IMR-90 (cell line): Measurements from ENCODE around the gene STXBP4. TPM values are rescaled to one million over a fixed set of nuclear protein-coding genes. Genes with fewer than 3 reads are reported as not detected.
A peak's percentile ranks its signal among the peaks of the same experiment; 100 is the strongest.

Experiments
- ATAC-seq: fragments of 200-7000 bp; cut with Tn5 transposase; 2 replicates; pipeline ENCODE4 v1.9.1; 2020; ENCODE audit warnings: low read depth, mild to moderate bottlenecking, moderate library complexity
- BruUV-seq: library from RNA; stranded (reverse); fragments of 400-500 nt; replicated peaks from 2 replicates; lab custom pipeline; 2021; lab: Mats Ljungman, UMichigan
- CTCF ChIA-PET: fragments of 300-600 bp; formaldehyde crosslinking; extraction: SDS; loops from one replicate; lab custom pipeline; 2021; ENCODE audit warnings: antibody characterized with exemption; lab: Yijun Ruan, JAX
- POLR2A ChIA-PET: fragments of 300-600 bp; sonication (Branson Sonifier 250); formaldehyde crosslinking; loops from one replicate; lab custom pipeline; 2022; ENCODE audit warnings: antibody characterized with exemption; ENCODE audit not compliant: unreplicated experiment; lab: Charles Lee
- DNase-seq: peaks from one replicate; pipeline ENCODE4 v3.0.0; 2013
- H2AFZ ChIP-seq: replicated peaks from 2 replicates; pipeline ENCODE3; 2013; ENCODE audit warnings: low read length, mild to moderate bottlenecking; ENCODE audit not compliant: poor library complexity
- H2AK5ac ChIP-seq: 2 replicates; pipeline ENCODE4 v1.6.1; 2013; ENCODE audit warnings: low read depth, low read length, inconsistent platforms
- H2AK9ac ChIP-seq: replicated peaks from 2 replicates; pipeline ENCODE3; 2013; ENCODE audit warnings: mild to moderate bottlenecking, low read depth, low read length, moderate library complexity; ENCODE audit not compliant: poor library complexity
- H2BK120ac ChIP-seq: 2 replicates; pipeline ENCODE4 v1.6.1; 2013; ENCODE audit warnings: low read depth, low read length, inconsistent platforms
- H2BK15ac ChIP-seq: 3 replicates; pipeline ENCODE4 v1.6.1; 2013; ENCODE audit warnings: low read depth, low read length, inconsistent platforms
- H2BK20ac ChIP-seq: 2 replicates; pipeline ENCODE4 v1.6.1; 2013; ENCODE audit warnings: low read depth, mild to moderate bottlenecking, inconsistent platforms, low read length, moderate library complexity
- H2BK5ac ChIP-seq: 2 replicates; pipeline ENCODE4 v1.6.1; 2013; ENCODE audit warnings: mild to moderate bottlenecking, low read depth, low read length, inconsistent platforms; ENCODE audit not compliant: poor library complexity, severe bottlenecking
- H3K14ac ChIP-seq: replicated peaks from 2 replicates; pipeline ENCODE4 v1.6.1; 2013; ENCODE audit warnings: low read depth, low read length, inconsistent platforms
- H3K18ac ChIP-seq: 2 replicates; pipeline ENCODE4 v1.6.1; 2013; ENCODE audit warnings: low read depth, low read length, control low read depth
- H3K23ac ChIP-seq: 2 replicates; pipeline ENCODE4 v1.6.1; 2013; ENCODE audit warnings: low read depth, low read length, inconsistent platforms
- H3K27ac ChIP-seq: 2 replicates; pipeline ENCODE4 v1.5.1; 2013; ENCODE audit warnings: mild to moderate bottlenecking, control low read depth, low read length; ENCODE audit not compliant: insufficient read depth
- H3K27me3 ChIP-seq: 2 replicates; pipeline ENCODE4 v1.6.1; 2013; ENCODE audit warnings: low read length; ENCODE audit not compliant: control insufficient read depth, insufficient read depth
- H3K36me3 ChIP-seq: 2 replicates; pipeline ENCODE4 v1.6.1; 2013; ENCODE audit warnings: low read length, mixed read lengths; ENCODE audit not compliant: control insufficient read depth, insufficient read depth
- H3K4ac ChIP-seq: 2 replicates; pipeline ENCODE4 v1.6.1; 2013; ENCODE audit warnings: low read depth, low read length, inconsistent platforms
- H3K4me1 ChIP-seq: 2 replicates; pipeline ENCODE4 v1.6.1; 2013; ENCODE audit warnings: low read length, mixed read lengths; ENCODE audit not compliant: control insufficient read depth, insufficient read depth
- H3K4me2 ChIP-seq: 2 replicates; pipeline ENCODE4 v1.6.1; 2013; ENCODE audit warnings: low read depth, mild to moderate bottlenecking, control low read depth, low read length, moderate library complexity
- H3K4me3 ChIP-seq: 2 replicates; pipeline ENCODE4 v1.5.1; 2013; ENCODE audit warnings: low read depth, mild to moderate bottlenecking, control low read depth, low read length, moderate library complexity; ENCODE audit not compliant: insufficient read depth
- H3K56ac ChIP-seq: 2 replicates; pipeline ENCODE4 v1.6.1; 2013; ENCODE audit warnings: low read length, inconsistent platforms; ENCODE audit not compliant: insufficient read depth; ENCODE audit errors: extremely low read depth
- H3K79me1 ChIP-seq, 2 experiments: 2 replicates each; pipeline ENCODE4 v1.6.1; 2013; ENCODE audit warnings: low read length in 2 of 2, inconsistent platforms in 1 of 2, low read depth in 1 of 2
- H3K9ac ChIP-seq: 2 replicates; pipeline ENCODE4 v1.6.1; 2013; ENCODE audit warnings: low read depth, low read length, control low read depth
- H3K9me1 ChIP-seq: 2 replicates; pipeline ENCODE4 v1.6.1; 2013; ENCODE audit warnings: low read length, inconsistent platforms; ENCODE audit not compliant: insufficient read depth
- H3K9me3 ChIP-seq: 2 replicates; pipeline ENCODE4 v1.6.1; 2013; ENCODE audit warnings: low read length; ENCODE audit not compliant: control insufficient read depth, insufficient read depth
- H4K20me1 ChIP-seq: 2 replicates; pipeline ENCODE4 v1.6.1; 2013; ENCODE audit warnings: low read length, inconsistent platforms; ENCODE audit not compliant: insufficient read depth
- H4K5ac ChIP-seq: 2 replicates; pipeline ENCODE4 v1.6.1; 2013; ENCODE audit warnings: mild to moderate bottlenecking, low read depth, low read length, control low read depth
- H4K8ac ChIP-seq, 2 experiments: 2 replicates each; pipeline ENCODE4 v1.6.1; 2013; ENCODE audit warnings: low read depth in 2 of 2, low read length in 2 of 2, control low read depth in 1 of 2, inconsistent platforms in 1 of 2
- H4K91ac ChIP-seq: 2 replicates; pipeline ENCODE4 v1.6.1; 2013; ENCODE audit warnings: low read depth, low read length, inconsistent platforms; ENCODE audit not compliant: insufficient read depth
- BHLHE40 ChIP-seq: fragments of 150-350 bp; IDR thresholded peaks from 2 replicates; pipeline ENCODE4 v1.6.1; 2016; ENCODE audit warnings: mild to moderate bottlenecking, low read depth, low read length
- CHD1 ChIP-seq: IDR thresholded peaks from 2 replicates; pipeline ENCODE4 v1.6.1; 2012; ENCODE audit warnings: low read depth, low read length, improper control_type of control experiment
- CTCF ChIP-seq: conservative IDR thresholded peaks from 2 replicates; pipeline ENCODE4 v1.5.1; 2012; ENCODE audit warnings: mild to moderate bottlenecking, low read depth, low read length, improper control_type of control experiment
- ELK1 ChIP-seq: fragments of 150-350 bp; IDR thresholded peaks from 2 replicates; pipeline ENCODE4 v1.6.1; 2016; ENCODE audit warnings: low read depth, mild to moderate bottlenecking, low read length, moderate library complexity, borderline replicate concordance
- MAFK ChIP-seq: IDR thresholded peaks from 2 replicates; pipeline ENCODE4 v1.6.1; 2012; ENCODE audit warnings: low read depth, low read length, improper control_type of control experiment
- MAZ ChIP-seq: IDR thresholded peaks from 2 replicates; pipeline ENCODE4 v1.6.1; 2012; ENCODE audit warnings: low read depth, mild to moderate bottlenecking, low read length, improper control_type of control experiment, moderate library complexity, borderline replicate concordance
- RAD21 ChIP-seq: IDR thresholded peaks from 2 replicates; pipeline ENCODE4 v1.6.1; 2012; ENCODE audit warnings: low read length, improper control_type of control experiment
- RCOR1 ChIP-seq: IDR thresholded peaks from 2 replicates; pipeline ENCODE4 v1.6.1; 2012; ENCODE audit warnings: mild to moderate bottlenecking, low read length, improper control_type of control experiment; ENCODE audit not compliant: insufficient replicate concordance
- SMC3 ChIP-seq: fragments of 150-350 bp; IDR thresholded peaks from 2 replicates; pipeline ENCODE4 v1.6.1; 2016; ENCODE audit warnings: low read depth, mild to moderate bottlenecking, antibody characterized with exemption, low read length, moderate library complexity
- WGBS, 2 experiments: methylation state at CpG; one replicate each; pipeline versions ENCODE4 v1.1.5 to v1.1.7; 2013; ENCODE audit warnings: missing lambda C conversion rate in 2 of 2; ENCODE audit not compliant: insufficient read length in 1 of 2; ENCODE audit errors: extremely low coverage in 2 of 2; 5-methylcytosine and 5-hydroxymethylcytosine counted together
- dilution Hi-C: fragments of 300-500 bp; cut with HindIII; formaldehyde crosslinking; loops from one replicate; pipeline ENCODE4 v1.14.3; 2018; ENCODE audit warnings: low sequenced_read_pairs; ENCODE audit not compliant: unreplicated experiment
- in situ Hi-C: fragments of 300-500 bp; cut with MboI; formaldehyde crosslinking; loops from 3 replicates; pipeline ENCODE4 v1.14.3; 2019; ENCODE audit warnings: low sequenced_read_pairs, inconsistent platforms, mixed read lengths
- intact Hi-C: fragments of 100-400 bp; cut with micrococcal nuclease; formaldehyde crosslinking; loops from 2 replicates; pipeline ENCODE4 v1.10.0; 2022
- polyA plus RNA-seq, 3 experiments: library from polyadenylated mRNA; depleted of rRNA; stranded (reverse); fragments of >200 nt; gene quantifications; 2 replicates each; pipeline ENCODE4 v1.2.3, GENCODE V29; 2012; ENCODE audit warnings: low replicate concordance in 1 of 3
- total RNA-seq: library from RNA; depleted of rRNA; stranded (reverse); fragments of >200 nt; gene quantifications from 2 replicates; pipeline ENCODE4 v1.2.3, GENCODE V29; 2012

Gene STXBP4
- total and polyA plus RNA-seq, 2 of the 4 experiments (the other 2 are of a cell fraction) = 4.1 to 20.4 TPM

GRCh38 chr17:55053855-55054254, 85.3 kb downstream of the STXBP4 start:
- no TSS peak for BruUV-seq
- H4K5ac ChIP-seq = no peak overlapping the region
- H3K4me1 ChIP-seq = no peaks in the 10 kb centered on the region
- no peak overlapping the region for H3K56ac ChIP-seq
- WGBS, 2 experiments = no CpG with 5 or more reads among the region's 1 CpG
- no peak overlapping the region for H3K14ac ChIP-seq
- no peak overlapping the region for H2BK15ac ChIP-seq
- dilution Hi-C loops (no loop called here), intact Hi-C loops (loop anchor here (1.0 to 5.0 kb wide), 3 partner anchors 242 to 458 kb away; partner anchors contain the start of gene SMIM36), in situ Hi-C loops (loop anchor here (10.0 kb wide), 1 partner anchor 241 kb away; no protein-coding TSS in a partner anchor)
- no peak overlapping the region for H3K18ac ChIP-seq
- H3K27ac ChIP-seq = no peak overlapping the region
- H2BK20ac ChIP-seq = no peak overlapping the region
- no peaks in the 10 kb centered on the region for H3K27me3 ChIP-seq
- ChIA-PET CTCF (no interaction called here), POLR2A (no interaction called here)
- no peak overlapping the region for H2BK5ac ChIP-seq
- H4K20me1 ChIP-seq = no peaks in the 10 kb centered on the region
- H3K23ac ChIP-seq = no peak overlapping the region
- H3K36me3 ChIP-seq = no peaks in the 10 kb centered on the region
- no peaks in the 10 kb centered on the region for H3K9me1 ChIP-seq
- H4K91ac ChIP-seq = no peak overlapping the region
- H2AFZ ChIP-seq = no peak overlapping the region
- TF ChIP-seq BHLHE40 = no peak
- TF ChIP-seq MAZ = no peak
- no peak for TF ChIP-seq CHD1
- peak; percentile 49 for TF ChIP-seq RAD21
- TF ChIP-seq ELK1 = no peak
- TF ChIP-seq MAFK = no peak
- TF ChIP-seq RCOR1 = no peak
- peak; percentile 46 for TF ChIP-seq CTCF
- TF ChIP-seq SMC3 = peak; percentile 34; the same call in 1 of the 2 replicates
- DNase-seq (peak; percentile 13), ATAC-seq (no peak)
- H3K79me1 ChIP-seq = no peaks in the 10 kb centered on the region
- no peak overlapping the region for H4K8ac ChIP-seq
- no peak overlapping the region for H2AK9ac ChIP-seq
- no peak overlapping the region for H3K4me3 ChIP-seq
- no peak overlapping the region for H2AK5ac ChIP-seq
- no peak overlapping the region for H3K4ac ChIP-seq
- no peak overlapping the region for H3K9ac ChIP-seq
- H3K4me2 ChIP-seq = no peak overlapping the region
- no peak overlapping the region for H2BK120ac ChIP-seq
- no peaks in the 10 kb centered on the region for H3K9me3 ChIP-seq
